IMR-90 (cell line): ENCODE data around the gene SPDEF. TPM values are rescaled to one million over a fixed set of nuclear protein-coding genes. Genes with fewer than 3 reads are reported as not detected.

Experiments used
- ATAC-seq: fragments of 200-7000 bp; cut with Tn5 transposase; 2 replicates; pipeline ENCODE4 v1.9.1; 2020; ENCODE audit warnings: low read depth, mild to moderate bottlenecking, moderate library complexity
- BruUV-seq: library from RNA; stranded (reverse); fragments of 400-500 nt; replicated peaks from 2 replicates; lab custom pipeline; 2021; lab: Mats Ljungman, UMichigan
- CTCF ChIA-PET: fragments of 300-600 bp; formaldehyde crosslinking; extraction: SDS; loops from one replicate; lab custom pipeline; 2021; ENCODE audit warnings: antibody characterized with exemption; lab: Yijun Ruan, JAX
- POLR2A ChIA-PET: fragments of 300-600 bp; sonication (Branson Sonifier 250); formaldehyde crosslinking; loops from one replicate; lab custom pipeline; 2022; ENCODE audit warnings: antibody characterized with exemption; ENCODE audit not compliant: unreplicated experiment; lab: Charles Lee
- DNase-seq: peaks from one replicate; pipeline ENCODE4 v3.0.0; 2013
- H2AFZ ChIP-seq: replicated peaks from 2 replicates; pipeline ENCODE3; 2013; ENCODE audit warnings: low read length, mild to moderate bottlenecking; ENCODE audit not compliant: poor library complexity
- H2AK5ac ChIP-seq: 2 replicates; pipeline ENCODE4 v1.6.1; 2013; ENCODE audit warnings: low read depth, low read length, inconsistent platforms
- H2AK9ac ChIP-seq: replicated peaks from 2 replicates; pipeline ENCODE3; 2013; ENCODE audit warnings: mild to moderate bottlenecking, low read depth, low read length, moderate library complexity; ENCODE audit not compliant: poor library complexity
- H2BK120ac ChIP-seq: 2 replicates; pipeline ENCODE4 v1.6.1; 2013; ENCODE audit warnings: low read depth, low read length, inconsistent platforms
- H2BK15ac ChIP-seq: 3 replicates; pipeline ENCODE4 v1.6.1; 2013; ENCODE audit warnings: low read depth, low read length, inconsistent platforms
- H2BK20ac ChIP-seq: 2 replicates; pipeline ENCODE4 v1.6.1; 2013; ENCODE audit warnings: low read depth, mild to moderate bottlenecking, inconsistent platforms, low read length, moderate library complexity
- H2BK5ac ChIP-seq: 2 replicates; pipeline ENCODE4 v1.6.1; 2013; ENCODE audit warnings: mild to moderate bottlenecking, low read depth, low read length, inconsistent platforms; ENCODE audit not compliant: poor library complexity, severe bottlenecking
- H3K14ac ChIP-seq: replicated peaks from 2 replicates; pipeline ENCODE4 v1.6.1; 2013; ENCODE audit warnings: low read depth, low read length, inconsistent platforms
- H3K18ac ChIP-seq: 2 replicates; pipeline ENCODE4 v1.6.1; 2013; ENCODE audit warnings: low read depth, low read length, control low read depth
- H3K23ac ChIP-seq: 2 replicates; pipeline ENCODE4 v1.6.1; 2013; ENCODE audit warnings: low read depth, low read length, inconsistent platforms
- H3K27ac ChIP-seq: 2 replicates; pipeline ENCODE4 v1.5.1; 2013; ENCODE audit warnings: mild to moderate bottlenecking, control low read depth, low read length; ENCODE audit not compliant: insufficient read depth
- H3K27me3 ChIP-seq: 2 replicates; pipeline ENCODE4 v1.6.1; 2013; ENCODE audit warnings: low read length; ENCODE audit not compliant: control insufficient read depth, insufficient read depth
- H3K36me3 ChIP-seq: 2 replicates; pipeline ENCODE4 v1.6.1; 2013; ENCODE audit warnings: low read length, mixed read lengths; ENCODE audit not compliant: control insufficient read depth, insufficient read depth
- H3K4ac ChIP-seq: 2 replicates; pipeline ENCODE4 v1.6.1; 2013; ENCODE audit warnings: low read depth, low read length, inconsistent platforms
- H3K4me1 ChIP-seq: 2 replicates; pipeline ENCODE4 v1.6.1; 2013; ENCODE audit warnings: low read length, mixed read lengths; ENCODE audit not compliant: control insufficient read depth, insufficient read depth
- H3K4me2 ChIP-seq: 2 replicates; pipeline ENCODE4 v1.6.1; 2013; ENCODE audit warnings: low read depth, mild to moderate bottlenecking, control low read depth, low read length, moderate library complexity
- H3K4me3 ChIP-seq: 2 replicates; pipeline ENCODE4 v1.5.1; 2013; ENCODE audit warnings: low read depth, mild to moderate bottlenecking, control low read depth, low read length, moderate library complexity; ENCODE audit not compliant: insufficient read depth
- H3K56ac ChIP-seq: 2 replicates; pipeline ENCODE4 v1.6.1; 2013; ENCODE audit warnings: low read length, inconsistent platforms; ENCODE audit not compliant: insufficient read depth; ENCODE audit errors: extremely low read depth
- H3K79me1 ChIP-seq, 2 experiments: 2 replicates each; pipeline ENCODE4 v1.6.1; 2013; ENCODE audit warnings: low read length in 2 of 2, inconsistent platforms in 1 of 2, low read depth in 1 of 2
- H3K9ac ChIP-seq: 2 replicates; pipeline ENCODE4 v1.6.1; 2013; ENCODE audit warnings: low read depth, low read length, control low read depth
- H3K9me1 ChIP-seq: 2 replicates; pipeline ENCODE4 v1.6.1; 2013; ENCODE audit warnings: low read length, inconsistent platforms; ENCODE audit not compliant: insufficient read depth
- H3K9me3 ChIP-seq: 2 replicates; pipeline ENCODE4 v1.6.1; 2013; ENCODE audit warnings: low read length; ENCODE audit not compliant: control insufficient read depth, insufficient read depth
- H4K20me1 ChIP-seq: 2 replicates; pipeline ENCODE4 v1.6.1; 2013; ENCODE audit warnings: low read length, inconsistent platforms; ENCODE audit not compliant: insufficient read depth
- H4K5ac ChIP-seq: 2 replicates; pipeline ENCODE4 v1.6.1; 2013; ENCODE audit warnings: mild to moderate bottlenecking, low read depth, low read length, control low read depth
- H4K8ac ChIP-seq, 2 experiments: 2 replicates each; pipeline ENCODE4 v1.6.1; 2013; ENCODE audit warnings: low read depth in 2 of 2, low read length in 2 of 2, control low read depth in 1 of 2, inconsistent platforms in 1 of 2
- H4K91ac ChIP-seq: 2 replicates; pipeline ENCODE4 v1.6.1; 2013; ENCODE audit warnings: low read depth, low read length, inconsistent platforms; ENCODE audit not compliant: insufficient read depth
- MAZ ChIP-seq: IDR thresholded peaks from 2 replicates; pipeline ENCODE4 v1.6.1; 2012; ENCODE audit warnings: low read depth, mild to moderate bottlenecking, low read length, improper control_type of control experiment, moderate library complexity, borderline replicate concordance
- MXI1 ChIP-seq: IDR thresholded peaks from 2 replicates; pipeline ENCODE4 v1.6.1; 2012; ENCODE audit warnings: low read depth, mild to moderate bottlenecking, low read length, moderate library complexity, borderline replicate concordance
- POLR2A ChIP-seq: IDR thresholded peaks from 2 replicates; pipeline ENCODE4 v1.6.1; 2012; ENCODE audit warnings: mild to moderate bottlenecking, low read depth, low read length
- RAD21 ChIP-seq: IDR thresholded peaks from 2 replicates; pipeline ENCODE4 v1.6.1; 2012; ENCODE audit warnings: low read length, improper control_type of control experiment
- RCOR1 ChIP-seq: IDR thresholded peaks from 2 replicates; pipeline ENCODE4 v1.6.1; 2012; ENCODE audit warnings: mild to moderate bottlenecking, low read length, improper control_type of control experiment; ENCODE audit not compliant: insufficient replicate concordance
- RFX5 ChIP-seq: IDR thresholded peaks from 2 replicates; pipeline ENCODE4 v1.8.0; 2012; ENCODE audit warnings: low read depth, mild to moderate bottlenecking, low read length, moderate library complexity
- WGBS, 2 experiments: methylation state at CpG; one replicate each; pipeline versions ENCODE4 v1.1.5 to v1.1.7; 2013; ENCODE audit warnings: missing lambda C conversion rate in 2 of 2; ENCODE audit not compliant: insufficient read length in 1 of 2; ENCODE audit errors: extremely low coverage in 2 of 2; 5-methylcytosine and 5-hydroxymethylcytosine counted together
- dilution Hi-C: fragments of 300-500 bp; cut with HindIII; formaldehyde crosslinking; loops from one replicate; pipeline ENCODE4 v1.14.3; 2018; ENCODE audit warnings: low sequenced_read_pairs; ENCODE audit not compliant: unreplicated experiment
- in situ Hi-C: fragments of 300-500 bp; cut with MboI; formaldehyde crosslinking; loops from 3 replicates; pipeline ENCODE4 v1.14.3; 2019; ENCODE audit warnings: low sequenced_read_pairs, inconsistent platforms, mixed read lengths
- intact Hi-C: fragments of 100-400 bp; cut with micrococcal nuclease; formaldehyde crosslinking; loops from 2 replicates; pipeline ENCODE4 v1.10.0; 2022
- polyA plus RNA-seq, 3 experiments: library from polyadenylated mRNA; depleted of rRNA; stranded (reverse); fragments of >200 nt; gene quantifications; 2 replicates each; pipeline ENCODE4 v1.2.3, GENCODE V29; 2012; ENCODE audit warnings: low replicate concordance in 1 of 3
- total RNA-seq: library from RNA; depleted of rRNA; stranded (reverse); fragments of >200 nt; gene quantifications from 2 replicates; pipeline ENCODE4 v1.2.3, GENCODE V29; 2012

The SPDEF gene
- total and polyA plus RNA-seq, 2 of the 4 experiments (the other 2 are of a cell fraction) = 0.05 TPM; not detected in 1

DNA sequence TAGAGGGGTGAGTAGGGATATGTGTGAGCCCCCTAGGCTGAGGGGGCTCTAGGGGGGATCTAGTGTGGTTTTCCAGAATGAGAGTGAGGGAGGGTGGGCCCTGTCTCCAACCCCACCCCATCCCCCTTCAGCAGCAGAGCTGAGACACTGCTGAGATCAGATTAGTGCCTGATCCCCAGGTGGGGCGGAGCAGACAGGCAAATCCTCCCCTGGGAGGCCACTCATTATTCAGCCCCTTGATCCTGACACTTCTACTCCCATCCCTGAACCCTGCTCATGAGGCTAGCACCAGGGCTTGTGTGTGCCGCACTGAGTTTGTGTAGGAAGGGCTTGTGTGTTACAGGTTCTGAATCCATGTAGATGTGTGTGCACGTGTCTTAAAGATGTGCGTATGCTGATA is 42.5 kb downstream of the SPDEF start:
- Histone ChIP-seq H3K9me3 (peaks cover 3% of the 10 kb centered on the region; the same call in 1 of the 2 replicates), H2BK120ac (no peak overlapping the region), H3K4me2 (no peak overlapping the region), H4K5ac (no peak overlapping the region), H3K27me3 (peaks cover 54% of the 10 kb centered on the region), H3K14ac (no peak overlapping the region), H2BK5ac (no peak overlapping the region), H3K9me1 (no peaks in the 10 kb centered on the region), H4K8ac (no peak overlapping the region), H3K18ac (no peak overlapping the region), H2AK5ac (no peak overlapping the region), H2BK20ac (no peak overlapping the region), H4K91ac (no peak overlapping the region), H2AFZ (no peak overlapping the region), H4K20me1 (no peaks in the 10 kb centered on the region), H3K9ac (no peak overlapping the region), H3K4me3 (no peak overlapping the region), H3K56ac (no peak overlapping the region), H2BK15ac (no peak overlapping the region), H3K36me3 (no peaks in the 10 kb centered on the region), H2AK9ac (no peak overlapping the region), H3K79me1 (no peaks in the 10 kb centered on the region), H3K27ac (no peak overlapping the region), H3K23ac (no peak overlapping the region; the same call in 1 of the 2 replicates), H3K4ac (no peak overlapping the region), H3K4me1 (peaks cover 1% of the 10 kb centered on the region; the same call in 1 of the 2 replicates)
- ATAC-seq (no peak), DNase-seq (no peak)
- dilution Hi-C loops = no loop called here
- intact Hi-C loops = no loop called here
- TF ChIP-seq MXI1 (no peak), RFX5 (no peak), RCOR1 (no peak), RAD21 (no peak), MAZ (no peak), POLR2A (no peak)
- CTCF ChIA-PET = no interaction called here
- in situ Hi-C loops = no loop called here
- WGBS, 2 experiments = 83% methylated on average over 3 of the region's 4 CpGs; no CpG with 5 or more reads in 1 of the 2 experiments
- no TSS peak for BruUV-seq
- POLR2A ChIA-PET = no interaction called here
